ENCODE results near the gene MFRP. TPM values are rescaled to one million over a fixed set of nuclear protein-coding genes. Genes with fewer than 3 reads are reported as not detected.
A peak's percentile ranks its signal among the peaks of the same experiment; 100 is the strongest.

The MFRP gene
- total and polyA plus RNA-seq, 9 of the 15 experiments (the other 6 are each of a cell fraction or from before 2014, with no cell fraction given), result not detected

GRCh38 chr11:119378851-119379465 lies 32.5 kb upstream of the MFRP start (continued):
- TF ChIP-seq TAF9B (IDR thresholded peaks at IDR 0.05; ENCODE audit: partially characterized antibody) (no peak), ZNF408 (CRISPR knock-in tag; IDR thresholded peaks at IDR 0.05; ENCODE audit: low read depth) (no peak), MGA (IDR thresholded peaks at IDR 0.05) (no peak), ZNF134 (CRISPR knock-in tag; conservative IDR thresholded peaks at IDR 0.05) (no peak), PURB (CRISPR knock-in tag; IDR thresholded peaks at IDR 0.05; ENCODE audit: low read depth) (no peak), RFX1 (IDR thresholded peaks at IDR 0.05) (no peak), E2F3 (CRISPR knock-in tag; IDR thresholded peaks at IDR 0.05) (no peak), SRSF1 (IDR thresholded peaks at IDR 0.05; ENCODE audit: low read depth, low read length) (no peak), CBFB (CRISPR knock-in tag; IDR thresholded peaks at IDR 0.05) (no peak), L3MBTL2 (IDR thresholded peaks at IDR 0.05) (peak; percentile 13; the same call in 1 of the 2 replicates), RNF2 (IDR thresholded peaks at IDR 0.05) (no peak), GATAD2A (IDR thresholded peaks at IDR 0.05) (no peak; the same call in 1 of the 2 replicates), ATF2 (CRISPR knock-in tag; IDR thresholded peaks at IDR 0.05) (no peak), HNRNPUL1 (IDR thresholded peaks at IDR 0.05; ENCODE audit: low read length) (no peak), GABPA (tag; conservative IDR thresholded peaks at IDR 0.05; ENCODE audit: low read depth) (no peak), MTF1 (CRISPR knock-in tag; IDR thresholded peaks at IDR 0.05; ENCODE audit: borderline replicate concordance) (no peak), ZNF12 (CRISPR knock-in tag; IDR thresholded peaks at IDR 0.05) (no peak), HDAC1 (IDR thresholded peaks at IDR 0.05) (peak in 1 of 2 experiments; percentile 23; a peak in 1 of 4 replicates), ZNF431 (CRISPR knock-in tag; IDR thresholded peaks at IDR 0.05) (no peak)

Measured in K562 (cell line).